RPMI7951 (cell line): Measurements from ENCODE around the gene ASPSCR1. TPM values are rescaled to one million over a fixed set of nuclear protein-coding genes. Genes with fewer than 3 reads are reported as not detected.
A peak's percentile ranks its signal among the peaks of the same experiment; 100 is the strongest.
"Not testable (repeated sequence)": the region's sequence is repeated elsewhere in the genome, so short reads cannot be mapped to it uniquely, and the experiment has no call there.

Source experiments
- DNase-seq: peaks from one replicate; pipeline ENCODE4 v3.0.0-alpha.2; 2012; ENCODE audit warnings: low read depth
- total RNA-seq: library from RNA; depleted of rRNA; stranded (reverse); fragments of >200 nt; shearing (Covaris generic); gene quantifications from 2 replicates; pipeline ENCODE4 v1.2.3, GENCODE V29; 2014

The ASPSCR1 gene
- total RNA-seq, 1 experiment from 2014 or later: 18.1 TPM

DNA sequence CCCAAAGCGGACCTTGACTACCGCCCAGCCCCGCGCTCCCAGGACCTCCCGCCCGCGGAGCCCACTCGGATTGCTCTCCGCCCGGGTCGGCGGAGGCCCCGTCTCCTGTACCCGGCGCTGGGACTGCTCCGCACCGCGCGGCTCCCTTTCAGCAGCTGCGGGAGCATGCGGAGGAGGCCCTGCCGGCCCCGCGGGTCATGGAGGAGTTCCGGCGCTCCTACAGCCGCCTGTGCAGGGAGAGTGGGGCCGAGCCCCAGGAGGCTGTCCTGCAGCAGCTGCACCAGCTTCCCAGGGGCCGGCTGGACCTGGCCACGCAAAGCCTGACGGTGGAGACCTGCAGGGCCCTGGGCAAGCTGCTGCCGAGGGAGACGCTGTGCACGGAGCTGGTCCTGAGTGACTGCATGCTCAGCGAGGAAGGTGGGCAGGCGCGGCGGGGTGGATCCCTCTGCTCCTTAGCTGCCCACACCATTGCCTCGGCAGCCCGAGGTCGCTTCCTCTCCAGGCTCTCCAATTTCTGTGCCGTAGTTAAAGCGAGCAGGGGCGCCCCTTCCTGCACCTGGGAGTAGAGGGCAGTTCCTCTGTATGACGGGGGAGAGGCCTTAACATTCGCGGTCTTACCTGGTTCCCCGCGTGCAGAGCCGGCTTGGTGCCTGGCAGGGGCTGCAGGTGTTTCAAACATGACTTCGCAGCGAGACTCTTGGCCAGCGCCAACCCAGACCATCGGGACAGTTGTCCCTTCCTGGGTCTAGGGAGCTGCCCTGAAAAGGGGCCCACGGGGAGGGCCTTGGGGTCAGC, 46.2 kb downstream of the ASPSCR1 start:
- DNase-seq: no peak

DNA sequence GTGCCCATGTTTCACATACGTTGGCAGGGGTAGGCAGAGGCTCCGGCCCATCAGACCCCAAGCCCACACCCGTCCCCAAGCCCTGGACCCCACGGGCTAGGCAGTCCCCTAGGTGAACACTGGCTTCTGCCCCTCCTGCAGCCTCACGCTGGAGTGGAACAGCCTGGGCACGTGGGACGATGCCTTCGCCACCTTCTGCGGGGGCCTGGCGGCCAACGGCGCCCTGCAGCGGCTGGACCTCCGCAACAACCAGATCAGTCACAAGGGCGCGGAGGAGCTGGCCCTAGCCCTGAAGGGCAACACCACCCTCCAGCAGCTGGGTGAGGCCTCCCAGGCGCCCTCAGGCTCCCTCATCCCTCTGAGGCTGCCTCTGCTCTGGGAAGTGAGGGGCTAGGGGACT, 47.4 kb downstream of the ASPSCR1 start:
- DNase-seq: no peak

DNA sequence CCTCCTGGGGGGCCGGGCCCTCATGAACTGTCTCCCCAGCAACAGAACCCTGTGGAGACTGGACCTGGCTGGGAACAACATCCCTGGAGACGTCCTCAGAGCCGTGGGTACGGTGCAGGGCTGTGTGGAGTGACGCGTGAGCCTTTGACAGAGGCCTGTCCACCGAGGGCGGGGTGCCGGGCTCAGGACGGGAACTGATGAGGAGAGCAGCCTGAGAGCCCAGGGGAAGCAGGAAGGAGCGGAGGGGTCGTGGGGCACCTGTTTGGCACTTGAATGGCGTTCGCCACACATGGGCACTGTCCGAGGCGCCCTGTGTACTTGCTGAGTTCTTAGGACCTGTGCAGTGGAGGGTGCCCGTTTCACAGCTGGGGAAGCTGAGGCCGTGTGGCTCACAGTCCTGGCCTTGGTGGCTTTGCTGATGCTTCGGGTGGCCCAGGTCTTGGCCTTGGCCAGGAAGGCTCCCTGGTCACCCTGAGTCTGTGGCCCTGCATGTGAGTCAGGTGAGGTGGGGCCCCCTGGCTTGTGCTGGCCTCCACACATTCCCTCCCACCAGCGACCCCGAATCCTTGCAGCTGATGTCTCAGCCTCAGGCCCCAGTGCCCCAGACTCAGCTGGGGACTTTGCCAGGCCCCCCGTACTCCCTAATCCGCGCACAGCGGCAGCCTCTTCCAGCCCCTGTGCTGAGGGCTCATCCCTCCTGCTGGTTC, 48.1 kb downstream of the ASPSCR1 start:
- DNase-seq: no peak

DNA sequence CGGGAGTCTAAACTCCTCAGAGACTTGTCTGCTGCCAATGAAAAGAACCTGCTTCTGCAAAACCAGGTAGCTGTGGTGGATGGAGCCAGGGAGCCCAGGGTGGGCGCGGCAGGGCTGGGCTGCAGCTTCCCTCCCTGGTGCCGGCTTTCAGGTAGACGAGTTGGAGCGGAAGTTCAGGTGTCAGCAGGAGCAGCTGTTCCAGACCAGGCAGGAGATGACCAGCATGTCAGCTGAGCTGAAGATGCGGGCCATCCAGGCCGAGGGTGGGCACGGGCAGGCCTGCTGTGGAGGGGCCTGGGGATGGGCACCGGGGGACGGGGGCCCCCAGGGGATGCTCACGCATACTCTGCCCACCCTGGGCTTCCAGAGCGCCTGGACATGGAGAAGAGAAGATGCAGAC, 50.8 kb downstream of the ASPSCR1 start:
- DNase-seq: no peak

DNA sequence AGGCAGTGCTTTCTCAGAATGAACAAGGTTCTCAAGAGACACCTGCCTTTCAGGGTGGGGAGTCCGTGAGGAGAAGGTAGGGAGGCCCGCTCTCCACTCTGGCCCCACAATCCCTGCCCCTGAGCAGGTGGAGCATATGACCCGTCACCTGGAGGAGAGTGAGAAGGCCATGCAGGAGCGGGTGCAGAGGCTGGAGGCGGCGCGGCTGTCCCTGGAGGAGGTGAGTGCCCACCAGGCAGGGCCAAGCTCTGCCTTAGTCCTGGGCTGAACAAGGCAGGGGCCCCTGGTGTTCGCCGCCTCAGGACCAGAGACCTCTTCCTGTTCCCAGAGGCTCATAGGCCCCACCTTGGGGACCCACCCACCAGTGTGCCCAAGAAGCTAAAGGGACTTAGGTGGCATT, 51.5 kb downstream of the ASPSCR1 start:
- DNase-seq: no peak

DNA sequence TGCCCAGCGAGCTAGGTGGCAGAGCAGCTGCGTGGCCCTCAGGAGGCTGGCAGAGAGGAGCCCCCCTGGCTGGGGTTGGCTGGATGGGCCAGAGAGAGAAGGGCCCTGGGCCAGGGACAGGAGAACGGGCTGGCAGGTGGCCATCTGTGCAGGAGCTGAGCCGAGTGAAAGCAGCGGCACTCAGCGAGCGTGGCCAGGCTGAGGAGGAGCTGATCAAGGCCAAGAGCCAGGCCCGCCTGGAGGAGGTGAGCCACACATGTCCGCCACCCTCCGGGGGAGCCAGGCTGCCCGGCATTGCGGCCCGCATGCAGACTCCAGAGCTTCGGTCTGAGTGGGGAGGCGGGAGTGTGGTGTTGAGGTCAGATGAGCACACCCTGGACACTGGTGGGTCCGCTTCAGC, 52.0 kb downstream of the ASPSCR1 start:
- no peak for DNase-seq

DNA sequence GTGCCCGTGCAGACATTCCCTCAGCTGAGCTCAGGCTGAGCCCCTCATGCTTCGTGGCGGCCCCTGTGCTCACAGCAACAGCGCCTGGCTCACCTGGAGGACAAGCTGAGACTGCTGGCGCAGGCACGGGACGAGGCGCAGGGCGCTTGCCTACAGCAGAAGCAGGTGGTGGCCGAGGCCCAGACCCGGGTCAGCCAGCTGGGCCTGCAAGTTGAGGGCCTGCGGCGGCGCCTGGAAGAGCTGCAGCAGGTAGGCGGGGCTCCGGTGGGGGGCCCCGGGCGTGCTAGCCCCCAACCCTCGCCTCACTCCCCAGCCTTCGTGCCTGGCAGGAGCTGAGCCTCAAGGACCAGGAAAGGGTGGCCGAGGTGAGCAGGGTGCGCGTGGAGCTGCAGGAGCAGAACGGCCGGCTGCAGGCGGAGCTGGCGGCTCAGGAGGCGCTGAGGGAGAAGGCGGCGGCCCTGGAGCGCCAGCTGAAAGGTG, 52.6 kb downstream of the ASPSCR1 start:
- DNase-seq: no peak

DNA sequence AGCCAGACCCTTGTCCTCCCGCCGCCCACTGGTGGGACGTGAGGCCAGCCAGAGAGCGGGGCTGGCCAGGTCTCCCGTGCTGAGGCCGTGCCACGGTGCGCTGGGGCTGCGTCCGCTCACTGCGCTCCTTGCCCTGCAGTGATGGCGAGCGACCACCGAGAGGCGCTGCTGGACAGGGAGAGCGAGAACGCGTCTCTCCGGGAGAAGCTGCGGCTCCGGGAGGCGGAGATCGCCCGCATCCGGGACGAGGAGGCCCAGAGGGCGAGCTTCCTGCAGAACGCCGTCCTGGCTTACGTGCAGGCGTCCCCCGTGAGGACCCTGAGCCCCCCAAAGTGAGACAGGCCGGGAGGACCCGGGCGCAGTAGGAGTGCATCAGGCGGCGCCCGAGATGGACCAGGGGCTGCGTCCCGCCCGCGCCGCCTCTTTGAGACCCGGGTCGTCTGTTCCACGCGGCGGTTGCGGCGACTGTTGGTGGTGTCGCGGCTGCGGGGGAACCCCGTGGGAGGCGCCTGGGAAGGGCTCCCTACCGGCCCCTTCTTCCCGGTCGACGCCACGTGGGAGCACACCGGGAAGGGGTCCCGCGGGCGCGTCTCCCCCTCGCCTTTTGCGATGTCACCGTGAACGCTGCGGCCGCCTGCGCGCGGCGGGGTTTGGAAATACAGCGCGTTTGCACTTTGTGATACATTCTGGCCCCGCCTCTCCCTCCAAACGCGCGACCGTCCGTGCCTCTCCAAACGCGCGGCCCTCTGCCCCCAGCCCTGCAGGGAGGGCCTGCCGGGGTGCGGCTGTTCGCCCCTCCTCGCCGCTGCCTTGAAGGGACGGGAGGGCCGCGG, 53.3 kb downstream of the ASPSCR1 start:
- peak; percentile 66 for DNase-seq

DNA sequence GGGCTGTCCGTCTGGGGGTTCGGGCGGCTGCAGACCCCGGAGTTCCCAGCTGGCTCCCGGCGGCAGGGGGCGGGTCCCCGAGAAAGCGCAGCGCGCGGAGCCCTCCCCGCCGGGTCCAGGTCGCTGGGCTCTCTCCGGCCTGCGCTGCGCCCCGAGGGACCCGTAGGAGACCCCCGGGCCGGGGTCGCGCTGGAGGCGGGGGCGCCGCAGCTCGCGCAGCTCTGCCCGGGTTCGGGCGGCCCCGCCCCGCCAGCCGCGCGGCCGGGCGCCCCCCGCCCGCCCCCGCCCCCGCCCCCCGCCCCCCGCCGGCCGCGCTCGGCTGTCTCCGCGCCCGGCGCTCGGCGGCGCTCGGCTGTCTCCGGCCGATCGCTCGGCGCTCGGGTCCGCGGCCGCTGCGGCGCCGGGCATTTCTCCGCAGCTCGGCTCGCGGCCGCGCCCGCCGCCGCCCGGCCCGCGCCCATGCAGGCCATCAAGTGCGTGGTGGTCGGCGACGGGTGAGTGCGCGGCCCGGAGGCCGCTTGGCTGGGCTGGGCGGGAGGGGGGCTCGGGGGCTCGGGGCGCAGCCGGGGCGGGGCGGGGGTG, 54.0 kb downstream of the ASPSCR1 start, which contains the start of gene RAC3:
Gene RAC3, plus strand, starts transcription at position 376 of the 582 bp plus-strand sequence. Its CDS starts 84 bp downstream, at position 460.
- no peak for DNase-seq

DNA sequence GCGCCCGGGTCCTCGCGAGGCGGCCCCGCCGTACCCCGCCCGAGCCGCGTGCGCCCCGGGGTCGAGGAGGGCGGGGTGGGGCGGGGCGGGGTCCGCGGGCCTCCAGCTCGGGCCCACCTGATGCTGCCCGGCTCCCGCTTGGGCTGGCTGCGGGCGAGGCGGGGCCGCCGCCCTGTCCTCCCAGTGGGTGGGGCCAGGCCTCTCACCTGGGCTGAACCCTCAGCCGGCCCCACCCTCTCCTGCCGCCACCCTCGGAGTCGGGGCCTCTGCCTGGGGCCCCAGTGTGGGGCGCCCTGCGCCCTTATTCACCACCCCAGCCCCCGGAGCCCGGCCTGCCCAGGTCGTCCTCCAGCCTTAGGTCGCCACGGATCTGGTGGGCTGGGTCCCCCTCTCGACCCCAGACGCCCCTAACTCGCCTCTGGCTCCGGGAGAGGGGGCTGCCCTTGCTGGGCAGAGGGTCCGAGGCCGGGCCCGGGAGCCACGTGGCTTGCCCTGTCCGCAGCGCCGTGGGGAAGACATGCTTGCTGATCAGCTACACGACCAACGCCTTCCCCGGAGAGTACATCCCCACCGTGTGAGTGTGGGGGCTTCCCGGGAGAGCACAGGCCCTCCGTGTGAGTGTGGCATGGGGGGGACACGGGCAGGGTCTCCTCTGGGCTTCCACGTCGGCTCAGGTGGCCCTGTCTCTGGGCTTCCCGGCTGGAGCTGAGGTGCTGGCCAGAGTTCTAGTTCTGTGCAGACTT, 54.6 kb downstream of the ASPSCR1 start:
- no peak for DNase-seq

DNA sequence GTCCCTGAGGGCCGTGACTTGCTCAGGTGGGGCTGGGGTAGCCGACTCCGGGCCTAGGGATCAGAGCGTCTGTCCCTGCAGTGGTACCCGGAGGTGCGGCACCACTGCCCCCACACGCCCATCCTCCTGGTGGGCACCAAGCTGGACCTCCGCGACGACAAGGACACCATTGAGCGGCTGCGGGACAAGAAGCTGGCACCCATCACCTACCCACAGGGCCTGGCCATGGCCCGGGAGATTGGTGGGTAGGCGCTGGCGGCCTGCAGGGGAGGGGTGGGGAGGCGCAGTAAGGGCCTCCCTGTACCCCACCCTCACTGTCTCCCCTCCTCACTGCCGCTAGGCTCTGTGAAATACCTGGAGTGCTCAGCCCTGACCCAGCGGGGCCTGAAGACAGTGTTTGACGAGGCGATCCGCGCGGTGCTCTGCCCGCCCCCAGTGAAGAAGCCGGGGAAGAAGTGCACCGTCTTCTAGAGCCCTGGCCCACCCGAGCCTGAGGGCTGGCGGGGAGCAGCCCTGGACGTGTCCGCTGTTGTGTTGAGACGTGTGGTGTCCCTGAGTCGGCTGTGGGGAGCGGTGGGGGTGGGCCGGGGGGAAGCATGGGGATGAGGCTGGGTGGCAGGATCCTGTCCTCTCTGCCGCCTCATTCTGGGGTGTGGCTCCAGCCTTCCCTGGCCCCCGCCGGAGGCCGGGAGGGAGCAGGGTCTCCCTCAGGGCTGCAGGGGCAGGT, 56.1 kb downstream of the ASPSCR1 start:
- DNase-seq: no peak

DNA sequence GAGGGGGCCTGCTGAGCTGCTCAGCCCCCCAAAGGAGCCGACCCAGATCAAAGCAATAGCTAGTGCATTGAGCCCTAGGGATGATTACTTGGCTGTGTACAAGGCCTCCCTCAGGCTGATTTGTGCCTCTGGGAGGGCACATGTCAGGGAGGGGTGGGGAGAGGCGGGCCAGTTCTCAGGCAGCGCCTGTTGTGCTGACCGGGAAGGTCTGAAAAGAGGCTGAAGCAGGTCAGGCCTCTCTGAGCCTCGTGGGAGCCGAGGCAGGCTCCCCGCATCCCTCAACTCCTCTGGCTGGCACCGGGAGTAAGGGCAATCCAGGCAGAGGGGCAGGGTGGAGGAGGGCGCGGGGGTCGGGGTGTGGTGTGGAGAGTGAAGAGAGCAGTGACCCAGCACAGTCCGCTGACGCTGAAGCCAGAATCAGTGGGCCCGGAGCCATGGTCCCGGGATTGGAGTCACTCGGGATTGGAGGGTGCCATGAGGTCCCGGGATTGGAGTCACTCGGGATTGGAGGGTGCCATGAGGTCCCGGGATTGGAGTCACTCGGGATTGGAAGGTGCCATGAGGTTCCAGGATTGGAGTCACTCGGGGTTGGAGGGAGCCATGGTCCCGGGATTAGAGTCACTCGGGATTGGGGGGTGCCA, 57.1 kb downstream of the ASPSCR1 start:
- DNase-seq: no peak

DNA sequence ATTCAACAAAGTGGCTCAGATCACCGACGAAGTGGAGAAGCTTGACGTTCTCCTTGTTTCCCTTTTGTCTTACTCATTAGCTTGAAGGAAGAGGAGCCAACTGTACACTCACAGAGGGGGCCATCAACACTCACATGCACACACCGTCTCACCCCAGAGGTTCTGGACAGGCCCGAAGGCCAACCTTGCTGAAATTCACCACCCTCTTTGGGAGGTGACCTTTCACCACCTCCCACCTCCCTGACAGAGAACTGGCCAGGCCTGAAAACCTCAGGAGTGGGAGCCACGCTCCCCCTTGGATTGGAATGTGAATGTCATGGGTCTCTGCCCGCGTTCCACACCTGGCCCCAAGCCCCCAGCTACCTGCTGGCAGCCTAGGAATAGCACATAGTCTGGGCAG, 58.1 kb downstream of the ASPSCR1 start:
- DNase-seq: no peak

DNA sequence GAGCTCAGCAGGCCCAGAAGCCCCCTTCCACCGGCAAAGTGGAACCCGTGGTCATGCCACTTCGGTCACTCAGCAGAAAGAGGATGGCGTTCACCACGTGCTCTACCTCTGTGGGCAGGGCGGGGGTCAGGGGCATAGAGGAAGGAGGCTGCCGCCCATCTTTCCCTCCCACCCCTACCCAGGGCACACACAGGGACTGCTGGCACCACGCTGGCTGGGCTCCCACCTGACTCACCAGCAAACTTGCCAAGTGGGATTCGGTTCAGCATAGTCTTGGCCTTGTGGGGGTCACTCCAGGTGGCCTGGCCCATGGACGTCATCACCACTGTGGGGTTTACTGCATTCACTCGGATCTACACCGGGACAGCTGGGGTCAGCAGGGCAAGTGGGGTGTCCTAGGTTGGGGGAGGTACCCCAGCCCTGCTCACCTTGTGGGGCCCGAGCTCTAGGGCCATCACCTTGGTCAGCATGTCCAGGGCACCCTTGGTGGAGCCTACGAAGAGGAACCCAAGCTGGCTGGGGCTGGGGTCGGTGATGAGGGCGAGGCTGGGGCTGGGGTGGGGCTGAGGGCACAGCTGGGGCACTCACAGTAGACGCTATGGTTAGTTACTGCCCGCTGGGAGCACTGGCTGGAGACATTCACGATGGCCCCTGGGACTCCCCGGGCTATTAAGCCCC, 58.7 kb downstream of the ASPSCR1 start:
- no peak for DNase-seq

DNA sequence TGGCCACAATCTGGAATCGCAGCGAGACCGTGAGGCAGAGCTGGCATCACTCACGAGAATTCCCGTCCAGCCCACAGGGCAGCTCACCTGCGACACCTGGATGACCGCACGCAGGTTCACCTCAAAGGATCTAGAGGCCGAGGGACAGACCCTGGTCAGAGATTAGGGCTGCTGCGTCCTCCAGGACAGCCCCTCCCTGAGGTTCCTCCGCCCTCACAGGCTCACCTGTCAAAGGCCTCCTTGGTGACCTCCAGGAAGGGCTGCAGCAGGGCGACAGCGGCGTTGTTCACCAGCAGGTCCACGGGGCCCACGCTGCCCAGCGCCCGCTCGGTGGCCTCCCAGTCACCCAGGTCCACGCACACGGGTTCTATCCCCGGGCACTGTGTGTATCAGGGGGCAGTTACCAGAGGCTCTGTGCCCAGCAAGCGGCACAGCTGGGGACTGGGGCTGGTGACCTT, 59.2 kb downstream of the ASPSCR1 start:
- no peak for DNase-seq

DNA sequence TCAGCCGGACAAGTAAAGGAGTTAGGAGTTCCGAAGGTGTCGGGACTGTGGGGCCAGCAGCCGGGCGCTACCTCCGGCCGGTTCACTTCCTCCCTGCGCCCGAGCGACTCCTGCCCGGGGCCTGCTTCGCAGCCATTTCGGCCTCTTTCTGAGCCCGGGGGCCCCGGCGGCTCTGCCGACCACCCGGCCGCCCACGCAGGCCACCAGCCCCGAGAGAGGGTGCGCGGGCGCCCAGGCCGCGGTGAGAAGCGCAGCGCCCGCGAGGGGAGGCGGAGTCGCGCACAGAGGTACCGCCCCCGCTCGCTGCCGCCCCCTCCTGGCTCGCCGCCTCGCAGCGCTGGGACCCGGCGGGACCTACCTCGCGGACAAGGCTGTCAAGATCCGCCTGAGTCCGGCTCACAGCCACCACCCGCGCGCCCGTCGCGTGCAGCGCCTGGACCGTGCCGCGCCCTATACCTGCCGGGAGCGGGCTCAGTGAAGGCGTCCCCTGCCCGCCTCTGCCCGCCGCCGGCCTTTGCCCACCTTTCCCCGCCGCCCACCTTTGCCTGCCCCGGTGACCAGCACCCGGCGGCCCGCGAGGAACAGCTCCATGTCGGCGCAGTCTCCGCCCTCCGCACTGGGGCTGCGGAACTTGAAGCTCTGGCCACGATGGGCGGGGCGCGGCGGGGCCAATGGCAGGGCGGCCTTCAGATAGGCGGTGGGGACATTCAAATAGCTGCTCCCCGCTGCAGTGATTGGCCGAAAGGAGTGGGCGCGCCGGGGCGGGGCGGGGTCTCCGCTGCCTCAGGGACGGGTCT, 59.9 kb downstream of the ASPSCR1 start, which contains the start of gene DCXR:
Gene DCXR, minus strand, starts transcription at position 606 of the 797 bp plus-strand sequence. Its CDS starts 15 bp downstream, at position 591.
- DNase-seq: peak; percentile 93

DNA sequence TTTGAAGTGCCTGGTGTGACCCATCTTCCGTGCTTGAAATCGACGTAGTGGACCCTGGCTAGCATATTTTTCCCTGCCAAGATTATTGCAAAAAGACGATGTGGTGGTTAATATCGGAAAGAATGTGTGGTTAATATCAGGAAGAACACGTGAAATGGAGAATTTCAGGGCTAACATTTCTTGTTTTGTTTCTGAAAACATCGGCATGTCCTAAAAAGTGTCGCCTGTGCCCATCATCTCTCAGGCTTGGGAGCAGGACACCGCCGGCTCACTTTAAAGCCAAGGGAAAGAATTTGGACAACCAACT, 60.4 kb downstream of the ASPSCR1 start:
- DNase-seq: no peak

DNA sequence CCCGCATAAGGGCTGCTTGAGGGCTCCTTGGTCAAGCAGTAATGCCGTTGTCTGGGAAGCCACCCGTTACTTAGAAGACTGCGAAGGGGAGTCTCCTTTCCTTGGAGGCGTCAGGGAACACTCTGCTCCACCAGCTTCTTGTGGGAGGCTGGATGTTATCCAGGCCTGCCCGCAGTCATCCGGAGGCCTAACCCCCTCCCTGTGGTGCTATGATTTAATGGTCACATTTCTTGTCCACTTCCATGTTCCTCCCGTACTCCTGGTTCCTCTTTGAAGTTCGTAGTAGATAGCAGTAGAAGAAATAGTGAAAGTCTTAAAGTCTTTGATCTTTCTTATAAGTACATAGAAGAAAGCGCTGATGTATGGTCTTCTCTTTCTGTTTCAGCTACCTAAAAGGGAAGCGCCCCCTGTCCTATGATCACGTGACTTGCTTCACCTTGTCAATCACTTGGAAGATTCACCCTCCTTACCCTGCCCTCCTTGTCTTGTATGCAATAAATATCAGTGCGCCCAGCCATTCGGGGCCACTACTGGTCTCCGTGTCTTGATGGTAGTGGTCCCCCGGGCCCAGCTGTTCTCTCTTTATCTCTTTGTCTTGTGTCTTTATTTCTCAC, 61.5 kb downstream of the ASPSCR1 start:
- not testable (repeated sequence) for DNase-seq
